PC-3 (cell line): ENCODE results near the gene PEPD. TPM values are rescaled to one million over a fixed set of nuclear protein-coding genes. Genes with fewer than 3 reads are reported as not detected.

Experiments
- ATAC-seq: fragments of 200-7000 bp; cut with Tn5 transposase; 2 replicates; pipeline ENCODE4 v1.9.1; 2020; ENCODE audit warnings: mild to moderate bottlenecking, moderate library complexity
- BruUV-seq: library from RNA; stranded (reverse); fragments of 400-500 nt; replicated peaks from 2 replicates; lab custom pipeline; 2021; lab: Mats Ljungman, UMichigan
- CTCF ChIA-PET: fragments of 300-600 bp; sonication (Branson Sonifier 250); formaldehyde crosslinking; loops from one replicate; lab custom pipeline; 2022; ENCODE audit warnings: antibody characterized with exemption; lab: Charles Lee
- POLR2A ChIA-PET: fragments of 300-600 bp; sonication (Branson Sonifier 250); formaldehyde crosslinking; loops from one replicate; lab custom pipeline; 2022; ENCODE audit warnings: antibody characterized with exemption; ENCODE audit not compliant: unreplicated experiment; lab: Charles Lee
- DNase-seq: peaks from one replicate; pipeline ENCODE4 v3.0.0-alpha.2; 2015
- H2AFZ ChIP-seq: fragments of 300-600 bp; sonication (generic); 2 replicates; pipeline ENCODE4 v1.6.0; 2016; ENCODE audit warnings: antibody characterized with exemption, low read length
- H3F3A ChIP-seq: fragments of 300-600 bp; sonication (generic); one replicate; pipeline ENCODE4 v1.6.0; 2017; ENCODE audit warnings: antibody characterized with exemption, low read length, control low read depth, mild to moderate bottlenecking; ENCODE audit not compliant: unreplicated experiment
- H3K27ac ChIP-seq: fragments of 300-600 bp; sonication (generic); 2 replicates; pipeline ENCODE4 v1.5.1; 2016; ENCODE audit warnings: mild to moderate bottlenecking, low read length
- H3K27me3 ChIP-seq: fragments of 300-600 bp; sonication (generic); 2 replicates; pipeline ENCODE4 v1.6.1; 2016; ENCODE audit warnings: low read length, mixed read lengths
- H3K36me3 ChIP-seq: fragments of 300-600 bp; sonication (generic); 2 replicates; pipeline ENCODE4 v1.6.1; 2016; ENCODE audit warnings: low read depth, mixed run types, low read length, mixed read lengths
- H3K4me1 ChIP-seq: fragments of 300-600 bp; sonication (generic); 2 replicates; pipeline ENCODE4 v1.5.1; 2016; ENCODE audit warnings: low read length; ENCODE audit not compliant: insufficient read depth
- H3K4me2 ChIP-seq: fragments of 300-600 bp; sonication (generic); 2 replicates; pipeline ENCODE4 v1.6.0; 2016; ENCODE audit warnings: low read length
- H3K4me3 ChIP-seq: fragments of 300-600 bp; sonication (generic); 2 replicates; pipeline ENCODE4 v1.5.1; 2016; ENCODE audit warnings: mild to moderate bottlenecking, low read length, mixed read lengths
- H3K79me2 ChIP-seq: fragments of 300-600 bp; sonication (generic); 2 replicates; pipeline ENCODE4 v1.6.1; 2017; ENCODE audit warnings: low read length, mixed read lengths
- H3K9ac ChIP-seq: fragments of 300-600 bp; sonication (generic); 2 replicates; pipeline ENCODE4 v1.6.0; 2016; ENCODE audit warnings: mild to moderate bottlenecking, low read length
- H3K9me2 ChIP-seq: fragments of 300-600 bp; sonication (generic); replicated peaks from 2 replicates; pipeline ENCODE4 v1.6.1; 2016; ENCODE audit warnings: mixed run types, low read length, mixed read lengths
- H3K9me3 ChIP-seq: fragments of 300-600 bp; sonication (generic); 2 replicates; pipeline ENCODE4 v1.6.1; 2016; ENCODE audit warnings: low read length, mixed read lengths
- H4K20me1 ChIP-seq: fragments of 300-600 bp; sonication (generic); 2 replicates; pipeline ENCODE4 v1.6.1; 2016; ENCODE audit warnings: low read length, mixed read lengths
- CTCF ChIP-seq: fragments of 300-600 bp; sonication (generic); conservative IDR thresholded peaks from 2 replicates; pipeline ENCODE4 v1.5.1; 2017; ENCODE audit warnings: antibody characterized with exemption, low read depth, mild to moderate bottlenecking, low read length
- EZH2 ChIP-seq: fragments of 300-600 bp; sonication (generic); IDR thresholded peaks from one replicate; pipeline ENCODE4 v1.6.1; 2017; ENCODE audit warnings: antibody characterized with exemption, mild to moderate bottlenecking, low read length; ENCODE audit not compliant: unreplicated experiment
- EZH2phosphoT487 ChIP-seq: fragments of 300-600 bp; sonication (generic); IDR thresholded peaks from 2 replicates; pipeline ENCODE4 v1.6.1; 2018; ENCODE audit warnings: mild to moderate bottlenecking, antibody characterized with exemption, low read length, borderline replicate concordance
- intact Hi-C: fragments of 100-400 bp; cut with micrococcal nuclease; formaldehyde crosslinking; loops from 2 replicates; pipeline ENCODE4 v1.9.0; 2023
- total RNA-seq: library from RNA; depleted of rRNA; stranded (reverse); fragments of >200 nt; gene quantifications from 2 replicates; pipeline ENCODE4 v1.2.3, GENCODE V29; 2014

The PEPD gene
- total RNA-seq, 1 experiment from 2014 or later = 53.4 TPM

- no peaks in the 10 kb centered on the region for H3K36me3 ChIP-seq
- H3K9ac ChIP-seq = no peak overlapping the region
- no peaks in the 10 kb centered on the region for H3K9me3 ChIP-seq
- no TSS peak for BruUV-seq
- H3F3A ChIP-seq = no peaks in the 10 kb centered on the region
- H3K4me1 ChIP-seq = no peaks in the 10 kb centered on the region
- H3K4me3 ChIP-seq = no peak overlapping the region
- no peak for ATAC-seq
- no peaks in the 10 kb centered on the region for H3K79me2 ChIP-seq
- POLR2A ChIA-PET = no interaction called here
- H3K27ac ChIP-seq = no peak overlapping the region
- no peaks in the 10 kb centered on the region for H3K27me3 ChIP-seq
- no peak overlapping the region for H3K4me2 ChIP-seq
- DNase-seq = no peak
- CTCF ChIA-PET = no interaction called here
- no peak overlapping the region for H2AFZ ChIP-seq
- TF ChIP-seq CTCF (no peak), EZH2 (no peak), EZH2phosphoT487 (no peak)
- H4K20me1 ChIP-seq = no peaks in the 10 kb centered on the region
- H3K9me2 ChIP-seq = no peaks in the 10 kb centered on the region
- intact Hi-C loops = no loop called here
Observed at GRCh38 chr19:33462112-33462791, 59.3 kb downstream of the PEPD start.

- Histone ChIP-seq H3K27ac (no peak overlapping the region), H3K9me3 (no peaks in the 10 kb centered on the region), H3K4me2 (no peak overlapping the region), H3K27me3 (no peaks in the 10 kb centered on the region), H3K36me3 (no peaks in the 10 kb centered on the region), H3K4me3 (no peak overlapping the region), H3F3A (no peaks in the 10 kb centered on the region), H3K9ac (no peak overlapping the region), H2AFZ (no peak overlapping the region), H3K9me2 (no peaks in the 10 kb centered on the region), H3K79me2 (no peaks in the 10 kb centered on the region), H3K4me1 (no peaks in the 10 kb centered on the region), H4K20me1 (no peaks in the 10 kb centered on the region)
- no peak for DNase-seq
- TF ChIP-seq EZH2 = no peak
- TF ChIP-seq EZH2phosphoT487 = no peak
- no peak for TF ChIP-seq CTCF
- CTCF ChIA-PET = no interaction called here
- intact Hi-C loops = no loop called here
- ATAC-seq = no peak
- BruUV-seq = no TSS peak
- POLR2A ChIA-PET = no interaction called here
Observed at GRCh38 chr19:33461256-33462111, 60.1 kb downstream of the PEPD start.
